ENCODE results near the gene BBS2. TPM values are rescaled to one million over a fixed set of nuclear protein-coding genes. Genes with fewer than 3 reads are reported as not detected.
A peak's percentile ranks its signal among the peaks of the same experiment; 100 is the strongest.

The BBS2 gene
- polyA plus RNA-seq, 1 donor from 2014 or later = 197 TPM

- Histone ChIP-seq H3K27ac (ENCODE audit: low read length) (no peak overlapping the region), H3K36me3 (ENCODE audit: insufficient read depth, low read length) (no peaks in the 10 kb centered on the region), H3K9me3 (ENCODE audit: low read length) (no peaks in the 10 kb centered on the region), H3K9me2 (ENCODE audit: insufficient read depth, low read length) (no peaks in the 10 kb centered on the region), H3F3A (ENCODE audit: insufficient read depth, low read length, poor library complexity, severe bottlenecking) (no peaks in the 10 kb centered on the region), H3K79me2 (replicated peaks; ENCODE audit: insufficient read depth, low read length) (peaks cover 21% of the 10 kb centered on the region), H3K27me3 (ENCODE audit: insufficient read depth, low read depth, low read length) (no peaks in the 10 kb centered on the region), H3K4me2 (ENCODE audit: low read length) (peak overlapping the region; percentile 12), H2AFZ (ENCODE audit: low read depth, low read length) (no peak overlapping the region), H3K9ac (ENCODE audit: low read length) (no peak overlapping the region), H3K4me3 (ENCODE audit: low read length) (peak overlapping the region; percentile 99), H4K20me1 (ENCODE audit: insufficient read depth) (no peaks in the 10 kb centered on the region)
- no peak for TF ChIP-seq CTCF (IDR thresholded peaks at IDR 0.05; ENCODE audit: poor library complexity, severe bottlenecking)
- no peak for TF ChIP-seq POLR2AphosphoS5 (IDR thresholded peaks at IDR 0.05)
Measured at GRCh38 chr16:56518425-56518824, 1.4 kb downstream of the BBS2 start.

GRCh38 chr16:56517206-56517605 lies 2.6 kb downstream of the BBS2 start:
- Histone ChIP-seq H3K4me2 (ENCODE audit: low read length) (no peak overlapping the region), H3K4me3 (ENCODE audit: low read length) (peak overlapping the region; percentile 99), H3K27ac (ENCODE audit: low read length) (no peak overlapping the region), H3K79me2 (replicated peaks; ENCODE audit: insufficient read depth, low read length) (peaks cover 26% of the 10 kb centered on the region), H3K9ac (ENCODE audit: low read length) (no peak overlapping the region), H3F3A (ENCODE audit: insufficient read depth, low read length, poor library complexity, severe bottlenecking) (no peaks in the 10 kb centered on the region), H4K20me1 (ENCODE audit: insufficient read depth) (no peaks in the 10 kb centered on the region), H3K27me3 (ENCODE audit: insufficient read depth, low read depth, low read length) (no peaks in the 10 kb centered on the region), H3K36me3 (ENCODE audit: insufficient read depth, low read length) (peaks cover 5% of the 10 kb centered on the region), H3K9me2 (ENCODE audit: insufficient read depth, low read length) (no peaks in the 10 kb centered on the region), H2AFZ (ENCODE audit: low read depth, low read length) (no peak overlapping the region), H3K9me3 (ENCODE audit: low read length) (no peaks in the 10 kb centered on the region)
- no peak for TF ChIP-seq CTCF (IDR thresholded peaks at IDR 0.05; ENCODE audit: poor library complexity, severe bottlenecking)
- TF ChIP-seq SMC3 (conservative IDR thresholded peaks at IDR 0.05; ENCODE audit: poor library complexity) = no peak
- TF ChIP-seq MXI1 (conservative IDR thresholded peaks at IDR 0.05; ENCODE audit: poor library complexity, severe bottlenecking) = no peak
- TF ChIP-seq RAD21 (conservative IDR thresholded peaks at IDR 0.05) = no peak
- no peak for TF ChIP-seq POLR2AphosphoS5 (IDR thresholded peaks at IDR 0.05)
- TF ChIP-seq TAF1 (IDR thresholded peaks at IDR 0.05; ENCODE audit: low read depth) = no peak
- TF ChIP-seq EZH2 (IDR thresholded peaks at IDR 0.05; ENCODE audit: borderline replicate concordance, insufficient read depth, low read length, poor library complexity, severe bottlenecking) = no peak
- no peak for TF ChIP-seq REST (IDR thresholded peaks at IDR 0.05; ENCODE audit: borderline replicate concordance)
- TF ChIP-seq EP300 (conservative IDR thresholded peaks at IDR 0.05; ENCODE audit: poor library complexity, severe bottlenecking) = no peak
